Lower lobe of right lung (tissue), 2 donors: ENCODE results near the gene TRAF1. TPM values are rescaled to one million over a fixed set of nuclear protein-coding genes. Genes with fewer than 3 reads are reported as not detected.

ENCODE experiments used
- ATAC-seq, 2 donors: fragments of 200-7000 bp; cut with Tn5 transposase; one replicate each; pipeline ENCODE4 v1.9.1; 2020 to 2022; ENCODE audit warnings: mild to moderate bottlenecking in 2 of 2, moderate library complexity in 2 of 2
- DNase-seq: peaks from one replicate; pipeline ENCODE4 v3.0.0-alpha.2; 2020
- H3K27ac ChIP-seq: fragments of 200-600 bp; one replicate; pipeline ENCODE4 v1.8.0; 2022
- H3K27me3 ChIP-seq: fragments of 200-600 bp; one replicate; pipeline ENCODE4 v1.8.0; 2022; ENCODE audit warnings: low read depth
- H3K36me3 ChIP-seq: fragments of 200-600 bp; one replicate; pipeline ENCODE4 v1.8.0; 2022; ENCODE audit warnings: mild to moderate bottlenecking
- H3K4me1 ChIP-seq: fragments of 200-600 bp; one replicate; pipeline ENCODE4 v1.8.0; 2022
- H3K4me3 ChIP-seq: fragments of 200-600 bp; one replicate; pipeline ENCODE4 v1.8.0; 2022; ENCODE audit warnings: mild to moderate bottlenecking
- H3K9me3 ChIP-seq: fragments of 200-600 bp; one replicate; pipeline ENCODE4 v1.8.0; 2022
- intact Hi-C: fragments of 100-400 bp; cut with DNase I; formaldehyde crosslinking; loops from one replicate; pipeline ENCODE4 v1.11.0; 2022
- total RNA-seq: library from RNA; stranded (reverse); fragmentation: NEBNext Ultra II Directional; extraction: Animal tissue kit (Norgen Biotek cat#: 25700); gene quantifications from one replicate; pipeline ENCODE4 v1.2.1, GENCODE V29; 2021
- TF ChIP-seq, protein P1 (sequence below): fragments of 200-600 bp; IDR thresholded peaks from one replicate; pipeline ENCODE4 v1.8.0; 2022; ENCODE audit warnings: antibody characterized with exemption, mild to moderate bottlenecking
- donor health status: DM: no; HTN: yes; CAD: no; lungs with severe emphysema.

The TRAF1 gene
- total RNA-seq, 1 donor from 2014 or later = 5.8 TPM

GRCh38 chr9:120861935-120862334, 64.7 kb downstream of the TRAF1 start:
- DNase-seq = no peak
- no peak overlapping the region for H3K4me3 ChIP-seq
- H3K27ac ChIP-seq = no peak overlapping the region
- no peaks in the 10 kb centered on the region for H3K4me1 ChIP-seq
- no peaks in the 10 kb centered on the region for H3K9me3 ChIP-seq
- TF ChIP-seq, protein P1, sequence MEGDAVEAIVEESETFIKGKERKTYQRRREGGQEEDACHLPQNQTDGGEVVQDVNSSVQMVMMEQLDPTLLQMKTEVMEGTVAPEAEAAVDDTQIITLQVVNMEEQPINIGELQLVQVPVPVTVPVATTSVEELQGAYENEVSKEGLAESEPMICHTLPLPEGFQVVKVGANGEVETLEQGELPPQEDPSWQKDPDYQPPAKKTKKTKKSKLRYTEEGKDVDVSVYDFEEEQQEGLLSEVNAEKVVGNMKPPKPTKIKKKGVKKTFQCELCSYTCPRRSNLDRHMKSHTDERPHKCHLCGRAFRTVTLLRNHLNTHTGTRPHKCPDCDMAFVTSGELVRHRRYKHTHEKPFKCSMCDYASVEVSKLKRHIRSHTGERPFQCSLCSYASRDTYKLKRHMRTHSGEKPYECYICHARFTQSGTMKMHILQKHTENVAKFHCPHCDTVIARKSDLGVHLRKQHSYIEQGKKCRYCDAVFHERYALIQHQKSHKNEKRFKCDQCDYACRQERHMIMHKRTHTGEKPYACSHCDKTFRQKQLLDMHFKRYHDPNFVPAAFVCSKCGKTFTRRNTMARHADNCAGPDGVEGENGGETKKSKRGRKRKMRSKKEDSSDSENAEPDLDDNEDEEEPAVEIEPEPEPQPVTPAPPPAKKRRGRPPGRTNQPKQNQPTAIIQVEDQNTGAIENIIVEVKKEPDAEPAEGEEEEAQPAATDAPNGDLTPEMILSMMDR = no peak
- peaks cover 84% of the 10 kb centered on the region for H3K36me3 ChIP-seq
- no peak for ATAC-seq
- H3K27me3 ChIP-seq = no peaks in the 10 kb centered on the region
- intact Hi-C loops = no loop called here

GRCh38 chr9:120860083-120860482, 66.5 kb downstream of the TRAF1 start:
- Histone ChIP-seq H3K9me3 (no peaks in the 10 kb centered on the region), H3K27me3 (no peaks in the 10 kb centered on the region), H3K36me3 (peaks cover 66% of the 10 kb centered on the region), H3K4me3 (no peak overlapping the region), H3K27ac (no peak overlapping the region), H3K4me1 (no peaks in the 10 kb centered on the region)
- TF ChIP-seq, protein P1 = no peak
- DNase-seq (no peak), ATAC-seq (no peak)
- intact Hi-C loops = no loop called here

GRCh38 chr9:120859361-120859760, 67.2 kb downstream of the TRAF1 start:
- intact Hi-C loops = no loop called here
- no peak overlapping the region for H3K27ac ChIP-seq
- no peak for DNase-seq
- H3K9me3 ChIP-seq = no peaks in the 10 kb centered on the region
- no peaks in the 10 kb centered on the region for H3K4me1 ChIP-seq
- no peaks in the 10 kb centered on the region for H3K27me3 ChIP-seq
- TF ChIP-seq, protein P1 = no peak
- H3K36me3 ChIP-seq = peaks cover 63% of the 10 kb centered on the region
- ATAC-seq = no peak
- no peak overlapping the region for H3K4me3 ChIP-seq

DNA sequence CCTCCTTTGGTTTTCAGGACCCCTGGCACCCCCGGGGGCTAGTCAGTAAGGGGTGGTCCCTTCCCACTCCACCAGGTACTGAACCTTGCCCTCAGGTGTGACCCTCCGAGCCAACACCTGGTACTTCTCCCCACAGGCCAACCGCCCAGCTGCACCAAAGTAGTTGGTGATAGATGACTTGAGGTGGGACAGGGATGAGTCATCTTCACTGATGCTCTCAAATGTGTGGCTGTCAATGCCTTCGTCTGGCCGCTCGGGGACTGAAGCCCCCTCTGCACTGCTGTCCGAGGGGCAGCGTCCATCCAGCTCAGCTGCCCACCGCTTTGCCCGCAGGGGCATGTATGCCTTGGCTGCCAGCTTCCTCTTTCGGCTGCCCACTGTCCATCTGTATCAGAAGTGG, 68.7 kb downstream of the TRAF1 start:
- ATAC-seq = no peak
- Histone ChIP-seq H3K27me3 (no peaks in the 10 kb centered on the region), H3K9me3 (no peaks in the 10 kb centered on the region), H3K27ac (no peak overlapping the region), H3K4me3 (no peak overlapping the region), H3K4me1 (no peaks in the 10 kb centered on the region), H3K36me3 (peaks cover 53% of the 10 kb centered on the region)
- intact Hi-C loops = no loop called here
- no peak for DNase-seq
- TF ChIP-seq, protein P1 = no peak

DNA sequence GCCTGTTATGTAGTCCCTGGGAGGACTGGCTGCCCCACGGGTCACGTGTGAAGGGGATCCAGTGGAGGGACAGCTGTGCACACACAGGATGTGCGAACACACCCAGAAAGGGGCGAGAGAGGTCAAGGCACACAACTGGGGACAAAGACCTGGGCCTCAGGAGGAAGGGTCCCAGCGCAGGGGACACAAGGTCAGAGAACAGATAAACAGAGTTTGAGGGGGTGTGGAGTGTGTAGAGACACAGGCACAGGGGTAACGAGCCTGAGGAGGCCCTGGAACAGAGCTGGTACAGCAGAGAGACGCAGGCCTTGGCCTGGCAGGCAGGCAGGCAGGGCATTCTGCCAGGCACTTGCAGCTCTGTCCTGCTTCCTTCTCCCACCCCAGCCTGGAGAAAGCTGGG, 69.1 kb downstream of the TRAF1 start:
- H3K36me3 ChIP-seq = peaks cover 53% of the 10 kb centered on the region
- H3K4me3 ChIP-seq = no peak overlapping the region
- DNase-seq (no peak), ATAC-seq (peak in 1 of 2 donors; percentile 8)
- intact Hi-C loops = no loop called here
- no peaks in the 10 kb centered on the region for H3K27me3 ChIP-seq
- no peak overlapping the region for H3K27ac ChIP-seq
- H3K4me1 ChIP-seq = no peaks in the 10 kb centered on the region
- no peaks in the 10 kb centered on the region for H3K9me3 ChIP-seq
- TF ChIP-seq, protein P1 = no peak

GRCh38 chr9:120856700-120857099, 69.9 kb downstream of the TRAF1 start:
- intact Hi-C loops = no loop called here
- peaks cover 51% of the 10 kb centered on the region for H3K36me3 ChIP-seq
- no peaks in the 10 kb centered on the region for H3K27me3 ChIP-seq
- H3K4me1 ChIP-seq = no peaks in the 10 kb centered on the region
- H3K27ac ChIP-seq = no peak overlapping the region
- TF ChIP-seq, protein P1 = no peak
- no peak overlapping the region for H3K4me3 ChIP-seq
- DNase-seq (peak; percentile 50), ATAC-seq (peak in 1 of 2 donors; percentile 47)
- no peaks in the 10 kb centered on the region for H3K9me3 ChIP-seq
